Posterior vena cava (tissue), 2 donors: ENCODE measurements around the gene PEX5L. TPM values are rescaled to one million over a fixed set of nuclear protein-coding genes. Genes with fewer than 3 reads are reported as not detected.

Experiments
- DNase-seq: peaks from one replicate; pipeline ENCODE4 v3.0.0-alpha.2; 2020; ENCODE audit warnings: low spot score
- intact Hi-C, 2 donors: fragments of 100-400 bp; cut with DNase I; formaldehyde crosslinking; loops; one replicate each; pipeline versions ENCODE4 v1.14.1 to v1.14.2; 2022 to 2023
- total RNA-seq, 2 donors: library from RNA; stranded (reverse); fragmentation: NEBNext Ultra II Directional; extraction: Animal tissue kit (Norgen Biotek cat#: 25700); gene quantifications; one replicate each; pipeline ENCODE4 v1.2.1, GENCODE V29; 2021
- donor health status: DM: yes; HTN: yes; CAD: no.
- donor health status: DM: yes; HTN: yes; CAD: no.

PEX5L gene
- total RNA-seq, 2 donors from 2014 or later: 0.10 TPM; not detected in 1

DNA sequence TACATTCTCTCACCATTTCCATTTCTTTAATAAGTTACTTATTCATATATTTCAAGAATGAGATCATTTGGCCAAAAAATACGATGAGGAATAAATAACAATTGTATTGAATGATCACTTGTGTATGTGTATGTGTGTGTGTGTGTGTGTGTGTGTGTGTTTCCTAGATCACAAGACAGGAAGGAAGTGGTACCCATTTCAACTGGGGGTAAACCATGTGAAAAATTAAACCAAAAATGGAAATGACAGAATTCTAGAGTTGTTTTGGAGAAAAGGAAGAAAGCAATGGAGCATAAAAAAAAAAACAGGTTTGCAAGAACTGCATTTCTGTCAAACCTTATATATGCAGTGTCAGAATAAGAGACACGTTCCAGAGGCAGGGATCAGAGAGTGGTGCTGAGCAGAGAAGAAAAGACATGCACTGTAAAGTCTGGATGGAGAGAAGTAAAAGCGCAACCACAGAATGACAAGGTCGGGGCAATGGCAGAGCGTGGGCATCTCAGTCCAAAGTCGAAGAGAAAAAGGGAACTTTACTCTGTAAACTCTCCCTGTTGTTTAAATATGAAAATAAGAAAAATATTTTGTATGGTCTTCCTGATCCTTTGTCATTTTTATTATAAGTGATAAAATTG lies 75.5 kb downstream of the PEX5L start:
- intact Hi-C loops: no loop called here
- no peak for DNase-seq

DNA sequence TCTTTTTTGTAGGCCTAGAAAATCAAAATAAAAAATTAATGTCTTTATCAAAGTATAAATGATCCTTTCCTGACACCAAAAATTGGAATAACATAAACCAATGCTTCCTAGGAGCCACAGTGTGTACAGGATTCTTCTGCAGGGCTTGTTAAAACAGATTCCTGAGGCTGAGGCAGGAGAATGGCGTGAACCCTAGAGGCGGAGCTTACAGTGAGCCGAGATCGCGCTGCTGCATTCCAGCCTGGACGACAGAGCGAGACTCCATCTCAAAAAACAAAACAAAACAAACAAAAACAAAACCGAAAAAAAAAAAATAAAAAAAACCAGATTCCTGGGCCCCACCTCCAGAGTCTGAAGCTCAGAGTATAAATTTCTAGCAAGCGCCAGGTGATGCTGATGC lies 78.0 kb downstream of the PEX5L start:
- intact Hi-C loops: no loop called here
- no peak for DNase-seq

DNA sequence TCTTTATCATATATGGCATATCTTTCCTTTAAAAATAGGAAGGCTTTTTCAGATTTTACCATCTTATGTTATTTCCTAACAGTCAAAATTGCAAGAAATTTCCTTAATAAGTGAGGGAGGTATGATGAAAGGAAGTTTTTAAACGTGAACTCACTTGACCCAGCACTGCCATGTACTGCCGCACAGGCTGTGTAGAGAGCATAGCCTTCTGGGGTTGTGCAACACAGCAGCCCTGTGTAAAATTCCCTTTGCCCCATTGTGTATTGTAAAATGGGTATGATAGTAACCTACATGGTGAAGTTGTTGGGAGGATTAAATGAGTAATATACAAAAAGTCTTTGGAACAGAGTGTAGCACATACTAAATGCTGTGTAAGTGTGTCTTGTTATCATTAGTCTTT lies 78.6 kb downstream of the PEX5L start:
- intact Hi-C loops: no loop called here
- DNase-seq: no peak

DNA sequence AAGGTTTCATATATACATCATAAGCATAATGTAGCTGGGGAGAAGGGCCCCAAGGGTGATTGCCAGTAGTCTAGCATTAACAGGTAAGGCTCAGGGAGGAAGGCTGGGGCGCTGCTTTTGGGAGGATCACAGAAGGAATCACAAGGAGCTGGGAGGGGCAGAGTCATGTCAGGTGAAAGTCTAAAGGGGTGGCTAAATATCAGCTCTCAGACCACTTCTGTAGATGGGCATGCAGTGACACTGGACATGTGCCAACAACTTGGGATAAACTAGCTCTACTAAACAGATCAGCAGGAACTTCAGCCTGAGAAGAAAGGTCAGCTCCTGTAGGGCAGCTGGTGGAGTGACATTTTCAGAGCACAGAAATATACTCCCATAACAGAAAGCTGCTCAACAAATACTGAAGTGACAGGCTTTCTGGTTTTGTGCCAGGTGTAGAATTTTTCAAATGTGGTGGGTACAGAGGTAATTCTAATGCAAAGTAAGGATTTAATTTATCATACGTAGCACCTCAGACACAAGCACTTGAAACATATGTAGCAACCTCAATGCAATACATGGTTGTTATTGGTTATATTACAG lies 79.4 kb downstream of the PEX5L start:
- intact Hi-C loops: no loop called here
- DNase-seq: no peak

DNA sequence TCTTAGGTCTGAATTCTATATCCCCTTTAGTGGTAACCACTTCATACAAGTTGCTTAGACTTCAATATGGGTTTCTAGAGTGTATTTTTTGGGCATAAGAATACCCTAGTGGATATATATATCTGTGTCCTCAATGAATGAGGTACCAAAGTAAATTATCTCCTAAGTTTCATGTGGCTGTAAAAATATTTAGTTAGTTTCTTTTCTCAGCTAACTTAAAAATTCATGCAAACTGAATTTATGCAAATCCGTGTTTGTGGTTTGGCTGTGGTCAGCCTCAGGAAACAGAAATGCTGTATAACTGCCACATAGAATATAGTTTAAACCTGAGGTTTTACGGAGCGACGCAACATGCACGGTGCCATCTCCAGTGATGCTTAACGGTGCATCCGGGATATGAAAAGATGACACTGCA lies 80.3 kb downstream of the PEX5L start:
- intact Hi-C loops: no loop called here
- no peak for DNase-seq

DNA sequence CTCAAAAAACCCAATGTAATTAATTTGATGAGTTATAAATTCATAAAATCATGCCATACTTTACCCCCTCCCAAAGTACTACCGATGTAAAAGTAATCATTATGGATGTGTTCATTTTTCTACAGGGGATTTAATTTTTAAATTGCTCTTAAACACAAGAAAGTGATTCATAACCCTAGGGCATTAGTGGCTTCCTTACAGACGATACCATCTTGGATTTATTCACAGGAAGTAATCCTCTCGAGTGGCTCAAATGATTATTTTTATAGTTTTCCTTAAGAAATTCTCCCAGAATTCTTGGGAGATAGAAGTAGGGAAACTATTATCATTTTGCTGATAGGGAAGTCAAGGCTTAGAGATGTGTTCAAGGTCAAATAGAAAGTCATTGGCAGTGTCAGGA lies 80.9 kb downstream of the PEX5L start:
- no peak for DNase-seq

DNA sequence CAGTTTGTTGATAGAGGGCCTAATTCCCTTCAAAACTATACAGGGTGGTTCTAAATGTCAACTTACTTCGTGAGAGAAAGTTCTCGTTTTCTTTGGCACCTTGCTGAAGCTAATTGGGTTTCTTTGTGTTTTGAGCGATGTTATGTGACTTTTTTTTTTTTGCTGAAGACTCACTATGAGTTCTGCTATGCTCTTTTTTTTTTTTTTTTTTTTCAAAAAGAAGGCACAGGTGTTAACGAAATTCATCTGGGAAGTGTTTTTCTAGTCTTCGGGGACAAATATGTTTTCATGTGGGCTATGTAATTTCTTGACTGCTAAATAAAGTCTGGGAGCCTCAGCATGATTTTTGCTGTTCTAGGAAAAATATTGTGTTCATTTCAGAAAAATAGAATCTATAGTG lies 81.5 kb downstream of the PEX5L start:
- DNase-seq: no peak
- intact Hi-C loops: no loop called here

More for the DNA sequence above, 80.9 kb downstream of the PEX5L start:
- intact Hi-C loops: no loop called here

DNA sequence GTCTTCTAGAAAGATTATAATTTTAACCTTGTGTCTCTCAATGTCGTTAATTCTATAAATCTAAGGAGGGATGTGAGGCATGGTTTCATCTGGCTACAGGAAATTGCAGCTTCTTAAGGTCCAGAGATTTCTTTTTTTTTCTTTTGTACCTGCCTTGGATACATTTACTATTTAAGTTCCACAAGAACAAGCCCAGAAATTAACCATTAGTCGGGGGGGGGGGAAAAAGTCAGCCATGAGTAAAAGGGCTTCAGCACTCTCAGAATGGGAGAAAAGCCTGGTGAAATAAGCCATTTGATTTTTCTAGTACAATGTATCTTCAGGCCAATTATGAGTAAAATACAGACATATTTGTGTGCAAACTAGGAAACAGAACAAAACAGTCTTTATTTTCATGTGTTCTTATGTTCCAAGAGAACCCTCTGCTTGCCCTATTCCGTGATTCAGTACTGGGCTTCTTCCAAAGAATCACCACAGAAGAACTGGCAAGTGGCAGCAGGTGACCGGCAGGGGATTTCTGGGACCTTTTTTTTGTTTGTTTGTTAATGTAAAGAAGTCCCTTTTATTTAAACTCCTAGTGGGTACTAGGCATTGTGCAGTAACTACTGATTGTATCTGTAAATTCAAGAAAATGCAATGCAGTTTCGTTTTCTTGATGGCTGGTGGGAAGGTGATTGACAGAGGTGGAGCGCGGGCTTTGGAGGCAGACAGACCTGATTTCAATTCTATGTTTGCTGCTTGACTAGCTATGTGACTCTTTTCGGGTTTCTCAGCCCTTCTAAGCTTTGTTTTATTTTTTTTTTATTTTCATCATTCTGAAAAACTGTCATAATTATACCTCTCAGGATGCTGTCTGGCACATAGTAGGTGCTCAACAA lies 82.5 kb downstream of the PEX5L start:
- intact Hi-C loops: no loop called here

DNA sequence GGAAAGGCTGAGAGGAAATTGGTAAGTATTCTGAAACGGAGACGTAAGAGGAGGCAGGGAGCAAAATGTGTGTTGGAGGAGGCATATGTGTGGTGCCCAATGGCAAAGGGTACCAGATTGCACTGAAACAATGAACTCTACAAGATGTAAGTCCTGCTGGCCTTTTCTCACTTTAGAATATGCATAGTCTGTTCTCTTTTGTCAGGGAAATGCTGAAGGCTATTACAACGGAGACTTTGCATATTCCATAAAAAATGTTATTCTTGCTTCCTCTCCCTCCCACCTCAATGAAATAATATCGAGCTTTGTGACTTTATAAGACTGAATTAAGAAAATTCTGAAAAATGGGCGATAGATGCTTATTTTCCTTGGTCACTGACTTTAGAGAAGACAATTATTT lies 85.9 kb downstream of the PEX5L start:
- intact Hi-C loops: no loop called here
- DNase-seq: no peak

More for the DNA sequence above, 82.5 kb downstream of the PEX5L start:
- DNase-seq: no peak

DNA sequence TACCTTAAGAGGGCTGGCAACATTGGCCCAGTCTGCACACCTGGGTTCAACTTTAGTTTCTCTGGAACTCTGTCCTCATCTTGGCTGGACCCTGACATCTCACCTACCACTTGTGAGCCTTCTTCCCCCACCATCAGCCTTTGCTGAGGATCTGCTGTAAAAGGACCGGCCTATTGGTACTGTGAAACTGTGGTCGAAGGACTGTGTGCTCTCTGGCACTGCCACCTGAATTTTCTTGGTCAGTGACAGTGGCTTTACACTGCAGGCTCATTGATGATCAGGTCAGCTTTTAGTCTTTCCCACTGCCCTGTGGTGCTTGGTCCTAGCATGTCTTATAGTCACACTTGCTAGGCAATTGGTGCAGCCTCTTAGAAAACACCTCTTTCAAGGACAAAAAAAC lies 86.9 kb downstream of the PEX5L start:
- no peak for DNase-seq
- intact Hi-C loops: no loop called here

DNA sequence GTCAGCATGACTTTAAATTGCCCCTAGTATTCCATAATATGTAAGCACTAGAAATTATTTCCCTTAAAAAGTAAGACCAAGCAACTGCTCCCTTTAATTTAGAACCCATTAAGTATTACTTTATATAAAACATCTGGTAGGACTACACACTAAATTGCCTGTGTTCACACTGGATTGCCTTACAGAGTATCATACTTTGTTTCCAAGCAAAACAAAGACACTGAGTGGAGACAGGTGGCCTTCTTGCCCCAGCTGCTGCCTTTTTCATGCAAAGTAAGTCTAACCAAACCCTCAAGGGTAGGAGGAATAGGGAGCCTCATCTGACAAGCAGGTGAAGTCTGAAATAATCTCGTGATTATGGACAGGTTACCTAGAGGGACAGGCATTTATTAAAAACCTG lies 87.3 kb downstream of the PEX5L start:
- intact Hi-C loops: no loop called here
- DNase-seq: no peak

DNA sequence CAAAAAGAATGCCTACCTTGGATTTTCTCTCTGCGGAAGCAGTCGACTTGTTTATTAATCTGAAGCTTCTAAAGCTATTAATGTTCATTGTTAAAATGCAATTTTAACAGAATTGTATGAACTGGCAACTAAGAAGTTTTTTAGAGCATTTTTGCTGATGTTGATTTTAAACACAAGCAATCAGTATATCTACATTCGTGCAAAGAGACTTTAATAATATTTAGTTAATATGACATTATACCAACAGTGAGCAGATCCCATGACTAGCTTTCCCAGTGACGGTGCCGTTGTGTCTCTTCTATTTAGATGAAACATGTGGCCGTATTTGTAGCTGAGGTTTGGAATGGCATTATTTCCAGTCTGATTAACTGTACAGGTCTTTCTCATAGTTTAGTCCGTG lies 88.0 kb downstream of the PEX5L start:
- intact Hi-C loops: no loop called here
- no peak for DNase-seq

DNA sequence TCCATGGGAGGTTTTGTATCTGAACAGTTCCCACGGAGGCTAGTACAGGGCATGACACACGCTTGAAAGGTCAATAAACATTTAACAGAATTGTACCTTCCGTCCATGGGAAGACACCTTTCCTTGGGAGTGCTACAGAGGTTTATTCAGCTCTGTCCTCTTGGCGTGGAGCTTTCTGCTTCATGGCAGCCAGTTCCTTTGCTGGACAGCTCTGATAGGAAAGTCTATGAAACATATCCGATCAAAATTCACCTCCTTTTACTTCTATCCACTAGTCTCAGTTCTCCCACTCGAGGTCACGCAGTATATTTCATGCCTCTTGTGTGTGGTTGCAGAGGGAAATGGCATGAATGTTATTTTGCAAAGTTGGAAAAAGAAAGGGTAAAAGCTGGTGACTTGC lies 91.2 kb downstream of the PEX5L start:
- DNase-seq: no peak
- intact Hi-C loops: no loop called here

DNA sequence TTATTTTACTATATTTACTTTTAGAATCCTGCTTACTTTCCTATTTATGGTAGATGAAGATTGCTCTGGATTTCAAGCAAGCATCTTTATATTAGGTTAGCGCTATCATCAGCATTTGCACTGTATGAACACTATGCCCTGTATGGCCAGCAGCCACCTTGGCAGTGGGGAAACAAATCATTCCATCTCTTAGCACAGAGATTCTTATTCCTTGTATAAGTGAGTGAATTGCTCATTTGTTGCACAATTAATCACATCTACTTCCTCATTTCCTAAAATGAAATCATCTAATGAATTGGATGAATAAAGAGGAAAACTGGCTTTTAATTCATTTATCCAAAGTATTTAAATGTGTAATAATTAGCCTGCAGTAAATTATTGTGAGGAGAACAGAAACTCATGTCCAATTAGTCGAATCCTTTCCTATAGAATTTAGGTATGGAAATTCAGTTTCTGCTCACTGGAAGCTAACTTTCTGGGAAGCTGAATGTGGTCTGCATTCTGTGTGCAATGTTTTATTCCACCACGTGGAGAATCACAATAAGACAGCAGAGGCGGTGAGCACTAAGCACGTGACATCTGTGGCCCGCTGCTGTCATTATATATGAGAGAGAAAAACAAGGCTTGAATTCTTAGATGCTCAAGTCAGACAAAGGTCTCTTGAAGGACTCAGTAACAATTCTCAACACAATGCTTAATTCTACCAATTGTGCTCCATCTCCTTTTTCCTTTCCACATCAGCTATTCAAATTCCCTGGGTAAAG lies 93.4 kb downstream of the PEX5L start:
- intact Hi-C loops: no loop called here
- no peak for DNase-seq

DNA sequence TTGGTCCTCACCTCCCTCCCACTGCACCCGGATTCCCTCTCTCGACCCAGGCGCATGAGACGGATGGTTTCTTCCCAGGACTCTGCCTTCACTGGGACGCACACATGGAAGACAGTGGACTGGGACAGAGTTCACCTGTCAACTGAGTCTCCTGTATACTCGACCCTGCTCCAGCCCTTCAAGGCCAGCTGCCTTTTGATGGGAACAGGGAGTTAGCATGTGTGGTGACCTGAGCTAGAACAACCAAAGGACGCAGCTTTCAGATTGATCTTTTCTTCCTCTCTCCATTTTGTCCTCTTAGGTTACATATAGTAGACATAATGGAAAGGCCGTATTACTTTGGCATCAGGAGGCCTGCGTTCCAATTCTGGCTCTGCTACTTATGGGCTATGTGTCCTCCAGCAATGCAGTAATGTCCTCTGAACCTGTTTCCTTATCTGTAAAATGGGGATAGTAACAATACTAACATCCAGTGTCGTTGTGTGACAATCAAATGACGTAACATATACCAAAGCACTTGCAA lies 94.1 kb downstream of the PEX5L start:
- DNase-seq: no peak
- intact Hi-C loops: no loop called here

DNA sequence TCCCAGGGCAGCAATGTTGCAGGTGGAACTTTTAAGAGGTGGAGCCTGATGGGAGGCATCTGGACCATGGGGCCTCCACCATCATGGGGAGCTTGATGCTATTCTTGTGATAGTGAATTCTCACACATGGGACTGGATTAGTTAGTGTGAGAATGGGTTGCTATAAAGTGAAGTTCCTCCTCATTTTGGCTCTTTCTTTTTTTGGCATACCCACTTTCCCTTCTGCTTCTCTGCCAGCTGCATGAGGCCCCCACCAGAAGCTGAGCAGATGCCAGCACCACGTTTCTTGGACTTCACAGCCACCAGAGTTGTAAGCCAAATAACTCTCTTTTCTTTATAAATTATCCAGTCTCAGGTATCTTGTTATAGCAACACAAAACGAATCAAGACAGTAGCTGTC lies 101.0 kb downstream of the PEX5L start:
- no peak for DNase-seq
- intact Hi-C loops: no loop called here

DNA sequence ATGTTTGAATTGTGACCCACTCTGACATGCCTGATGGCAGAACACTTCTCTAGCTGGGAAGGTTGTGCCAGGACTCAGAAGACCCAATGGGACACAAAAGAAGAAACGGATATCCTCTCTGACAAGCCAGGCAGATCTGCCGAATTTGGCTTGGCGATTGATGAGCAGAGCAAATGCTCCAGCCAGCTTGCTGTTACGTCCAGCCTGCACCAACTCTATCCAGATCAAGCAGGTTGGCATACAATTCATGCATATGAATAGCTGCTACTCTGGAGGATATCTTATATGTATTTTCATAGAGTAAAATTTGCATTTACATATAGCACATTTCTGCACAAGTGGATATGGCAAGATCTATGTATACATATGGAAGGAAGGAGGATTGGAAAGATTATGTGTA lies 102.8 kb downstream of the PEX5L start:
- intact Hi-C loops: no loop called here
- DNase-seq: no peak

DNA sequence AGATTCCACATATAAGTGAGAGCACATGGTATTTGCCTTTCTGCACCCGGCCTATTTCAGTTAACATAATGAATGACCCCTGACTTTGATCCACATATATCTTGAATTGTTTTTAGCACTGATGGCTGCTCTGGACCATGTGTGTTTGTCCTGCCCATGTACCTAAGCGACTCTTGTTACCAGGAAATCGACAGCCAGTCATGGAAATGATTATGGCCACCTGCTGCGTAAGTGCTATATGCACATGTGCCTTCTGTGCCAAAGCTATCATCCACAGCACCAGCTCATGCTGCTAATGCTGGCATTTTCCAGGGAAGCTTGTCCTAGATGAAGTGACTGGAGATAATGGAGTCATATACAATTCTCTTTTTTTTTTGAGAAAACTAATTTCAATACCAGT lies 103.7 kb downstream of the PEX5L start:
- no peak for DNase-seq
- intact Hi-C loops: no loop called here

DNA sequence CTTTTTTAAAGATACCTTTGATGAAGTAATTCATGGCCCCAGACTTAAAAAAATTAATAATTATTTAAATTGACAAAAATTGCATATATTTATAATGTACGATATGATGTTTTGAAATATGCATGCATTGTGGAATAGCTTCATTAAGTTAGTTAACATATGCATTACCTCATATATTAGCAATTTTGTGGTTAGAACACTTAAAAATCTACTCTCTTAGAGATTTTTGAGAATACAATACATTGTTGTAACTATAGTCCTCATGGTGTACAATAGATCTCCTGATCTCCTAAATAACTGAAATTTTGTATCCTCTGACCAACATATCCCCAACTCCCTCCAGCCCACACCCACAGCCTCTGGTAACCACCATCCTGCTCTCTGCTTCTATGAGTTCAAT lies 104.1 kb downstream of the PEX5L start:
- DNase-seq: no peak

DNA sequence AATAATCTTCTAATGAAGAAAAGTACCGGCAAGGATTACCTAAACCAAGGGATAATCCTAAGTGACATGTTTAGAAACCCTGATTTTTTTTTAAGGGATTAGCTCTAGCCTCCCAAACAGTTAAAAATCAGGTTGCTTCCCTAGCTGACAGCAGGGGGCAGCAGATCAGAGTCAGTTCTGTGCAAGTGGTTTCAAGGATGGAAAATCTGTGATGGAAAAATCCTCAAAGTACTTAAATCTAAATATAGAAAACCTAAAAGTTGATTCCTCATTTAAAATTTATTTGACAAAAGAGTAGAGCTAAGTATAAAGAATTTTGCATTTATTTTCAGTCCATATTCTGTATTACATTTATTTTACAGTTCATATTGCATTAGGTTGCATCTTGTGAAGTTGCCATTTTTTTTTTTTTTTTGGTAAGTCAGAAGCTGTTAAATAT lies 107.6 kb downstream of the PEX5L start:
- intact Hi-C loops: loop anchor here in 1 of 2 donors (10.0 kb wide), 1 partner anchor 666 kb away; no protein-coding TSS in a partner anchor
- no peak for DNase-seq

More for the DNA sequence above, 104.1 kb downstream of the PEX5L start:
- intact Hi-C loops: no loop called here
